ENCODE results near the gene CBLC. TPM values are rescaled to one million over a fixed set of nuclear protein-coding genes. Genes with fewer than 3 reads are reported as not detected.
"Not testable (repeated sequence)": the region's sequence is repeated elsewhere in the genome, so short reads cannot be mapped to it uniquely, and the experiment has no call there.

The CBLC gene
- total RNA-seq, 1 experiment from 2014 or later, result not detected

DNA sequence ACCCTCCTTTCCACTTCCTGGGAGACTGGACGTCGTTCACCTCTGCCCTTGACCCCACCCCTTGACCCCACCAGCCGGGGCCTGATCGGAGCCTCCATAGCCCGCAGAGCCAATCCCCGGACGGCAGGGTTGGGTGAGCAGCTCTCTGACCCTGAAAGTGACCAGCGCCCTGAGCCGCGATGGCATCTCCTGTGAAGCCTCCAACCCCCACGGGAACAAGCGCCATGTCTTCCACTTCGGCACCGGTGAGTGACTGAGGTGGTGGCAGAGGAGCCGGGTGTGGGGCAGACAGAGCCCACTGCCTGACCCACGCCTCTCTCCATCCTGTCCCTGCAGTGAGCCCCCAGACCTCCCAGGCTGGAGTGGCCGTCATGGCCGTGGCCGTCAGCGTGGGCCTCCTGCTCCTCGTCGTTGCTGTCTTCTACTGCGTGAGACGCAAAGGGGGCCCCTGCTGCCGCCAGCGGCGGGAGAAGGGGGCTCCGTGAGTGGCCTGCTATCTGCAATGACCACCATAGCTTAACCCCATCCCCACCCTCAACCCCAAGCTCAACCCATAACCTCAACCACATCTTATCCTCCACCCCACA is 41.6 kb downstream of the CBLC start:
- DNase-seq (ENCODE audit: low read depth), result no peak

DNA sequence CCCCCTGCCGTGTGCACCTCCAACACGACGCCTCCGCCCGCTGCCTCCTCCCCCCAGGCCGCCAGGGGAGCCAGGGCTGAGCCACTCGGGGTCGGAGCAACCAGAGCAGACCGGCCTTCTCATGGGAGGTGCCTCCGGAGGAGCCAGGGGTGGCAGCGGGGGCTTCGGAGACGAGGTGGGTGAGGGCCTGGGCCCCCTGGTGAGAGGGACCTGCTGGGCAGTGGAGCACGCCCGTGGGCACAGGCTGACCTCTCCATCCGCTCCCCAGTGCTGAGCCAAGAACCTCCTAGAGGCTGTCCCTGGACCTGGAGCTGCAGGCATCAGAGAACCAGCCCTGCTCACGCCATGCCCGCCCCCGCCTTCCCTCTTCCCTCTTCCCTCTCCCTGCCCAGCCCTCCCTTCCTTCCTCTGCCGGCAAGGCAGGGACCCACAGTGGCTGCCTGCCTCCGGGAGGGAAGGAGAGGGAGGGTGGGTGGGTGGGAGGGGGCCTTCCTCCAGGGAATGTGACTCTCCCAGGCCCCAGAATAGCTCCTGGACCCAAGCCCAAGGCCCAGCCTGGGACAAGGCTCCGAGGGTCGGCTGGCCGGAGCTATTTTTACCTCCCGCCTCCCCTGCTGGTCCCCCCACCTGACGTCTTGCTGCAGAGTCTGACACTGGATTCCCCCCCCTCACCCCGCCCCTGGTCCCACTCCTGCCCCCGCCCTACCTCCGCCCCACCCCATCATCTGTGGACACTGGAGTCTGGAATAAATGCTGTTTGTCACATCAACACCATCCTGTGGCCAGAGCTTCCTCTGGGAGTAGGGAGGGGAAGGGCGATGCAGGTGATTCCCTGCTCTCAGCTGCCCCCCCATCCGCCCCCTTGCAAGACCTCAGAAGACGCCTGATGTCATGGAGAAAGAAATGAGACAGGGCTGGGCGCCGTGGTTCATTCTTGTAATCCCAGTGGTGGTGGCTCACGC is 43.2 kb downstream of the CBLC start:
- DNase-seq (ENCODE audit: low read depth), result peak; percentile 28

DNA sequence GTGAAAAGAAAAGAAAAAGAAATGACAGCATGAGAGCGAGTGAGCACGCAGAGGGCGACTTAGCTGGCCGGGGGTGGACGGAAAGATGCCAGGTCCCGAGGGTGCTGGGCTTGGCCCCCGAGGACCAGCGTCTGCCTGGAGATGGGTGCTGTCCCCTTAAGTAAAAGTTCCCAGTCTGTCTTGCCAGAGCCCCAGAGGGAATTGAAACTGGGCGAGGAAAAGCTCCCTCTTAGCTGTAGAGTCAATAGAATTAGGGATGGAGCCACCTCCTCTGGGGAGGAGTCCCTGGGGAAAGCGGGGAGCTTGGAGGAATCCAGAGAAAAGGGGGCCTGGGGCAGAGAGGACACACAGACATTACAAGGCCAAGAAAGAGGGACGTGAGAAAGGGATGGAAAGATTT is 44.5 kb downstream of the CBLC start:
- no peak for DNase-seq (ENCODE audit: low read depth)

DNA sequence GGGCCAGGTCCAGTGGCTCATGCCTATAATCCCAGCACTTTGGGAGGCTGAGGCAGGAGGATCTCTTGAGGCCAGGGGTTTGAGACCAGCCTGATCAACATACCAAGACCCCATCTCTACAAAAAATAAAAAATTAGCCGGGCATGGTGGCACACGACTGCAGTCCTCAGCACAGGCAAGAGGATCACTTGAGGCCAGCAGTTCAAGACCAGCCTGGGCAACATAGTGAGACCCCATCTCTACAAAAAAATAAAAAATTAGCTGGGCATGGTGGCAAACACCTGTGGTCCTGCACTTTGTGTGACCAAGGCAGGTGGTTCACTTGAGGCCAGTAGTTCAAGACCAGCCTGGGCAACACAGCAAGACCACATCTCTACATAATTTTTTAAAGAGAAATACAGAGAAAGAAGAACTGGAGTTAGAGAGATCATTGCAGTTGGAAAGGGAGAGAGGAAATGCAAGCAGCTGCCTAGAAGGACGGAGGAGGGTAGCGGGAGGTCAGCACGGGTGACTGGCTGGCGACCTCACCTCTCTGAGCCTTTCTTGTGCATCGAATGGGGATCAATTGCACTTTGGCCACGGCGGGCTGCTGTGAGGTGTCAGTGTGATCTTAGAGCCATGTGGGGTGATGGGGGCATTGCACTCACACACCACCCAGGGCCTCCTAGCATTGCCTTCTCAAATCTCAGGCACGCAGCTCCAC is 45.1 kb downstream of the CBLC start:
- no peak for DNase-seq (ENCODE audit: low read depth)

DNA sequence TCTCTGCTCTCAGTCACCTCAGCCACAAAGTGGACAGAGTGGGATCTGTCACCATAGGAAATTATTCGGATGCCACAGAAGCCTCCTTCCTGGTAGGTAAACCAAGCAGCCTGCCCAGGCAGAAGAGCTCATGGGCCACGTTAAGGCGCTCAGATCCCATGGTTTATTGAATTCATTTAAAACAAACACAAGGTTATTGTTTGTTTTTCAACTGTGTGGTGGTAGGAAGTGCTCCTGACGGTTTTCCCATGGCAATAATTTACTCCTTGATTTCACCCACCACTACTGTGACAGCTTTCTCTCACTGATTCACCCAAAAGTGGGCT is 45.6 kb downstream of the CBLC start:
- no peak for DNase-seq (ENCODE audit: low read depth)

DNA sequence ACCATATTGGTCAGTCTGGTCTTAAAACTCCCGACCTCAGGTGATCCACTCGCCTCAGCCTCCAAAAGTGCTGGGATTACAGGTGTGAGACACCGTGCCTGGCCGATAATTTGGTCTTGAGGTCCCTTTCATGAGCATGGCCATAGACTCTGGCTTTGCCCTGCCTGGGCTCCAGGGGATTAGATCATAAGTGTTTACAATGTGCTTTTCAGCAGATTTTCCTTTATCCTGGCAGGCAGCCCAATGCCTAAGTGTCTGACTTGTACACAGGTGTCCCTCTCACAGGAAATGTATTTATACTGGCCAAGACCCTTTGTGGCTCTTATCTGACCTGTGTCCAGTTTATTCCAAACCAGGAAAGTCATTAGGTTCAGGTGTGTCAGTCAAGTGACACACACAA is 47.1 kb downstream of the CBLC start:
- DNase-seq (ENCODE audit: low read depth), result no peak

DNA sequence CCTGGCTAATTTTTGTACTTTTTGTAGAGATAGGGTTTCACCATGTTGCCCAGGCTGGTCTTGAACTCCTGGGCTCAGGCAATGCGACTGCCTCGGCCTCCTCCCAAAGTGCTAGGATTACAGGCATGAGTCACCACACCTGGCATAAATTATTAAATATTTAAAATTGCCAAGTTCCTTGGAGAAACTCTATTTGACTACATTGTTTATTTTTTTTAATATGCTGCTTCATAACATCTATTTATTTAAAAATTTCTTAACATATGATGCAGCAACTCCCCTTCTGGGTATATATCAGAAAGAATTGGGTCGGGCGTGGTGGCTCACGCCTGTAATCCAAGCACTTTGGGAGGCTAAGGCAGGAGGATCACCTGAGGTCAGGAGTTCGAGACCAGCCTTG is 55.2 kb downstream of the CBLC start:
- not testable (repeated sequence) for DNase-seq (ENCODE audit: low read depth)

DNA sequence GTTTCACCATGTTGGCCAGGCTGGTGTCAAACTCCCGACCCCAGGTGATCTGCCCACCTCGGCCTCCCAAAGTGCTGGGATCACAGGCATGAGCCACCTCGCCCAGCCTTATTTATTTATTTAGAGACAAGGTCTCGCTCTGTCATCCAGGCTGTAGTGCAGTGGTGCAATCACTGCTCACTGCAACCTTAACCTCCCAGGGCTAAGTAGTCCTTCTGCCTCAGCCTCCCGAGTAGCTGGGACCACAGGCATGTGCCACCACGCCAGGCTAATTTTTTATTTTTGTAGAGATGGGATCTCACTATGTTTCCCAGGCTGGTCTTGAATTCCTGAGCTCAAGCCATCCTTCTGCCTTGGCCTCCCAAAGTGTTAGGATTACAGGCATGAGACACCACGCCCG is 56.7 kb downstream of the CBLC start:
- DNase-seq (ENCODE audit: low read depth), result not testable (repeated sequence)

DNA sequence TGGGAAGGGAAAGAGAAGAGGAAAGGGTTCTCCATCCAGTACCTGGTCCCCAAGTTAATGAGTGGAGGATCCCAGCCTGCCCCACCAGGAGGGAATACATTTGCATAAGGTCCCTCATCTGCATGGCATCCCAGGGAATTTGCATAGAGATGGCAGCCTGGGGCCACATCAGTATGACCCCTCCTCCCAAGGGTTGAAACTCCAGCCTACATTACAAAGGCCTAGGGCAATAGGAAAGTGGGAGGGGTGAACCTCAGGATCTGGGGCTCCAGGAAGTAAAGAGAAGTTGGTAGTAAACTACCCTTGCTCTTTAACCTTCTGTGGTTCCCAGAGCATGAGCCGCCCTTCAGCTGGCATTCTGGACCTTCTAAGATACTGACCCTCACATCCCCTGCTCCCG is 61.6 kb downstream of the CBLC start:
- DNase-seq (ENCODE audit: low read depth), result no peak

DNA sequence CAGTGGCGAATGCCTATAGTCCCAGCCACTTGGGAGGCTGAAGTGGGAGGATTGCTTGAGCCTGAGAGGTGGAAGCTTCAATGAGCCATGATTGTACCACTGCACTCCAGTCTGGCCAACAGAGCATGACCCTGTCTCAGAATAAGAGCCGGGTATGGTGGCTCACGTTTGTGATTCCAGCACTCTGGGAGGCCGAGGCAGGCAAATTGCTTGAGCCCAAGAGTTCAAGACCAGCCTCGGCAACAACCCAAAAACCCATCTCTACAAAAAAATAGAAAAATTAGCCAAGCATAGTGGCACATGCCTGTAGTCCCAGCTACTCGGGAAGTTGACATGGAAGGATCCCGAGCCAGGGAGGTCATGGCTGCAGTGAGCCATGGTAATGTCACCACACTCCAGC is 63.1 kb downstream of the CBLC start:
- no peak for DNase-seq (ENCODE audit: low read depth)

DNA sequence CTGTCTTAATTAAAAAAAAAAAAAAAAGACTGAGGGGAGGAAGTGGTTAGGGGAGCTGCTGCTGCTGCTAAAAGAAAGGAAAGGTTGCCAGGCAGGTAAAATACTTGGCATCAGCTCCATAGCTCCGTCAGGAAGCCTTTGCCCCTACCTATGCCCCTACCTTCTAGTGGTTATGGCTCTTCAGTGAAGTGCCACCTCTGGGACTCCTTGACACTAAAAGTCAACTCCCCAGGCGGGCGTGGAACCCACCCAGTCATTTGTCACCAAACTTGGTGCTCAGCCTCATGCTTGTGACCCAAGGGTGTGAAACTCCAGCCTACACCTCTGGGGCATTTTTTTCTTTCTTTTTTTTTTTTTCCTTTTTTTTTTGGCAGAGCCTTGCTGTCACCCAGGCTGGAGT is 63.5 kb downstream of the CBLC start:
- no peak for DNase-seq (ENCODE audit: low read depth)

DNA sequence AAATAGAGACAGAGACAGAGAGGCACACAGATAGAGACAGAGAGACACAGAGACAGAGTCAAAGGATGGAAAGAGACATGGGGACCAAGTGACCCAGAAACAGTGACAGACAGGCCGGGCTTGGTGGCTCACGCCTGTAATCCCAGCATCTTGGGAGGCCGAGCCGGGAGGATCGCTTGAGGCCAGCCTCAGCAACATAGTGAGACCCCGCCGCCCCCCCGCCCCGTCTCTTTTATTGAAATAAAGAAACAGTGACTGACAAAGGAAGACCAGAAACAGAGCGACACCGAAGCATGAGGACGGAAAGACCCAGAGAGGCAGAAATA is 67.6 kb downstream of the CBLC start:
- DNase-seq (ENCODE audit: low read depth), result no peak

DNA sequence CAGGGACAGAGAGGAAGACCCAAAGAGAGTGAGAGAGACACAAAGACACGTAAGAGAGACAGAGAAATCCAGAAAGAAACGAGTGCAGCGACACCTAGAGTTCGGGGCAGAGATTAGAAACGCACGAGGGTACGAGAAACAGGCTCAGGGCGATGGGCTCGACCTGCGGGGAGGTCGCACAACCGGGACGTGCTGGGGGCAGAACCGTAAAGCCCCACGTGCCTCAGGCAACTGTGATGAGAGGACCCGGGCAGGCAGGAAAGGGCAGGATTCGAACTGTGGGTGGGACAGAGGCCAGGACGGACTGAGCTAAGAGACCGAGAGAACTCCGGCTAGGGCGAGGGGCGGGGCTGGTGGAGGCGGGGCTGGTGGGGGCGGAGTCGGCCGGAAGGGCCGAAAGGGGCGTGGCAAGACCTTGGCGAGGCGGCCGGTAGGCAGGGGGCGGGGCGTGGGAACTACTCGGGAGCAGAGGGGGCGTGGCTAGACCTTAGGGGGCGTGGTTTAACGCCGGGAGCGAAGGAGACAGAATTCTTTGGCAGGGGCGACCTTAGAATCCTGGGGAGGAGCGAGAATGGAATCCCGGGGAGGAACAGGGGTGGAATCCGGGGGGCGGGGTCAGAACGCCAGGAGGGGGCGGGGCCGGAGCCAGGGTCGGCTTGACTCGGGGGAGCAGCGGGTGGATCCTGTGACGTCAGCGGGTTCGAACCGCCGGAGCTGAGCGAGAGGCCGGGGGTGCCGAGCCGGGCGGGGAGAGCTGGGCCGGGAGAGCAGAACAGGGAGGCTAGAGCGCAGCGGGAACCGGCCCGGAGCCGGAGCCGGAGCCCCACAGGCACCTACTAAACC is 68.1 kb downstream of the CBLC start, which contains the start of gene NECTIN2:
Gene NECTIN2, plus strand, starts transcription at position 686 of the 843 bp plus-strand sequence. CDS start 229 bp downstream, outside the sequence.
- DNase-seq (ENCODE audit: low read depth), result peak; percentile 95

DNA sequence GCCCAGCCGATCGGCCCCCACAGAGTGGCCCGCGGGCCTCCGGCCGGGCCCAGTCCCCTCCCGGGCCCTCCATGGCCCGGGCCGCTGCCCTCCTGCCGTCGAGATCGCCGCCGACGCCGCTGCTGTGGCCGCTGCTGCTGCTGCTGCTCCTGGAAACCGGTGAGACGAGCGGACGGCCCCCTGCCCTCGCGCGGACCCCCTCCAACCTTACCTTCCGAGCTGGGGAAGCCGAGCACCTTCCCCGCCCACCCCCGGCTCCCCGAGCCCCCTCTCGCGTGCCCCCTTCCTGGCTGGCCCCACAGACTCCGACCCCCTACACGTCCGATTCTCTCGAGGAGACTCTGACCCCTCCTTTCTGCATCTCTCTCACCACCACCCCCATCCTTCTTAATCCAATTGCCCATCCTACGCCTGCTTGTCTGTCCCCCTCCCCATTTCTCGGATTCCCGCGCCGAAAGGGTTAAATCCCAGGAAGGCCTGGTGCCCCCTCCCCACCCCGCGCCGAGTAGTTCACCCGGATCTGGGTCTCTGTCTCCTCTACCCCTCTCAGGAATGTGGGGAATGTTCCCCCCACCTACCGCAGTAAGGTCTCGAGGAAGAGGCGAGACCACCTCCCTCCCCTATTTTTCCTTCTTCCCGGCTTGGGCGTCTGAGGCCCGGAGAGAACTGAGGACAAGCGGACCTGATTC is 68.9 kb downstream of the CBLC start:
- no peak for DNase-seq (ENCODE audit: low read depth)

DNA sequence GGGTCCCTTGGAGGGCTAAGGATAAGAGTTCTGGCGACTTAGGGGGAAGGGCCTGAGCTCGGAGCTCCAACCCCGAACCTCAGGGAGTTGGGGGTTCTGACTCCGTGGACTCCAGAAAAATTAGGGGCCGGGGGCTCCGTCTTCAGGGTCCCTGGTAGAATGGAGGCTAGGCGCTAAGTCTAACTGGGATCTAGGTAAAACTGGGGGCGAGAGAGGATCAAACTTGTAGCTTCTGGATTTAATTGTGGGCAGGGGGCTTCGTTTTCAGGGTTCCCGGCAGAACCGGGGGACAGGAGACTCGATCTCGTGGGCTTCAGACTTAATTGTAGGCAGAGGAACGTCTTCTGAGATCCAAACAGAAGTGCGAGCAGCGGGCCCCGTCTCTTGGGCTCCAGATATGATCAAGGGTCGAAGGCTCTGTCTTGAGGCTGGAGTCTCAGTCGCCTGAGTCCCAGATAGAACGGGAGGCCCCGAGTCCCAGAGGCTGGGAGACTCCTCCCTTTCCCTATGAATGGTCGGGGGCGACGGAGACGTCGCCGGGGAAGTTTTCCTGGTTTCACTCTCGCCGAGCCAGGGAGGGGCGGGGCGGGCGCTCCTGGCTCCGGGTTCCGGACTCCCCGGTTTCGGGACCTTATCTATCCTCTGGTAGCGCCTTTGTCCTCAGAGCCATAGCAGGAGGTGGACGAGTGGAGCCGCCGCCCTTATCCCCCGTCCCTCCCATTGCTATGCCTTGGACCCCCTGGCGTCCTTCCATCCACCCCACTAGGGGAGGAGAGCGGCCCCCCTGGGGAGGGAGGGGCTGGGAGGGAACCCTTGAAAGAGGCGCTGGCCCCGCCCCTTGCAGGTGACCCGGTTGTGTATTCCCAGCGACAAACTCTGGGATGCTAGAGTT is 69.7 kb downstream of the CBLC start:
- peak; percentile 64 for DNase-seq (ENCODE audit: low read depth)

DNA sequence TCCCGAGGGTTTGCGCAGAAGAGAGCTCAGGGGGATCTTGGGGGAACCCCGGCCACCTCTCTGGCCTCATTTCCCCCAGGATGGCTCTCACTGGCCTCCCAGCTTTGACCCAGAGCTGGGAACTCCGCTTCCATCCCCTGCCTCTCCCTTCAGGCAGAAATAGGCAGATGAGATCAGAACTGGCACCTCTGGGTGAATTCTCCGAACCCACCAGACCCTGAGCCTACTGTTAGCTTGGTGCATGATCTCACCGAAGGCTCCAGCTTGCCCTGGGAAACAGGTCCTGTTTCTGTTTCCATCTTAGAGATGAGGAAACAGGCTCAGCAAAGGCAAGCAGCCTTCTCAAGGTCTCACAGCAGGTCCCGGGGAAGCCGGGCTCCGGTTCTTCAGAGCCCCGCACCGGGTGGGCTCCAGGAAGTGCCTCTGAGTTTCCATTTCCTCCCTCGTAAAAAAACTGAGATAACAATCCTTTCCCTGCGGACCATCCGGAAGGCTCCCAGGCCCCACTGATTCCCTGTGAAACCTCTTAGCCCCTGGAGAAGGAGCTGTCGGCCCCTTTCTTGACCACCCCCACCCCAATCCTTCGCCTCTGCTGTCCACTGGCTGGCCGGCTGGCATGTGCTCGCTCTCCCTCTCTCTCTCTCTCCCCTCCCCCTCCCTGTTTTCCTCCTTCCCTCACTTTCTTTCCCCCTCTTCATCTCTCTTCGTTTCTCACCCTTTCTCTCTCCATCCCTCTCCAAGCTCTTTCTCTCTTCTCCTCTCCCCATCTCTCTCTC is 70.5 kb downstream of the CBLC start:
- DNase-seq (ENCODE audit: low read depth), result peak; percentile 34

DNA sequence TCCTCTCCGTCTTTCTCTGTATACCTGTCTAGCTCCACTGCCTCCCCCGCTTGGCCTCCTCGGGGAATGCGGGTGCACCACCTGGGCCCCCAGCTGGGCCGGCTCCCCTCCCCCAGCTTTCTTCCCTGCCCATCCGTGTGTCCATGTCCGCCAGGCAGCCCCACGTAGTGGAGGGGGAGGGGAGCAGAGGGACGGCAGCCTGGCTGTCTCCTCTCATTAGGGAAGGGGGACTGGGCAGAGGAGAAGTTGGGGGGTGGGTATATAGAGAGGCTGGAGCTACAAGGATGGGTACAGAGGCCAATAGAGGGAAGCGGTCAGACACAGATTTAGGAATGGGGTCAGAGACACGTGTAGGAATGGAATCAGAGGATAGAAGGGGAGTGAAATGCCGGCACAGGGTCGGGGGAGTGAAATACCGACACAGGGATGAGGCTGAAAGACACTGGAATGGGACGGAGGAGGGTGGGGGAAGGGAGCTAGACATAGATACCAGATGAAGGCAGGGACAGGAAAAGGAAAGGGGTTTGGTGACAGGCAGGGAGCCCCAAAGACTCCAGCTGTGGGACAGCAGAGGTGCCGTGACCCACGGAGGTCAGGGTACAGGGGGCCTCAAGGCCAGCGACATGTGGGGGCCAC is 71.2 kb downstream of the CBLC start:
- no peak for DNase-seq (ENCODE audit: low read depth)

Measured in RPMI7951 (cell line).